Mesendoderm (in vitro differentiated cells): ENCODE data around the gene KLHL26.

ENCODE experiments used
- DNase-seq: peaks from one replicate; pipeline ENCODE4 v3.0.0; 2013
- H2AK5ac ChIP-seq: 2 replicates; pipeline ENCODE4 v1.6.1; 2013; ENCODE audit warnings: low read length, inconsistent platforms
- H2BK120ac ChIP-seq: 2 replicates; pipeline ENCODE4 v1.6.1; 2013; ENCODE audit warnings: low read depth, mild to moderate bottlenecking, low read length, moderate library complexity, mixed read lengths
- H2BK15ac ChIP-seq: replicated peaks from 2 replicates; pipeline ENCODE4 v1.6.1; 2013; ENCODE audit warnings: low read depth, mild to moderate bottlenecking, moderate library complexity
- H2BK5ac ChIP-seq: 2 replicates; pipeline ENCODE4 v1.6.1; 2013; ENCODE audit warnings: low read length, inconsistent platforms
- H3K18ac ChIP-seq: 2 replicates; pipeline ENCODE4 v1.6.1; 2013; ENCODE audit warnings: mild to moderate bottlenecking, low read length, mixed read lengths
- H3K23ac ChIP-seq: one replicate; pipeline ENCODE4 v1.6.1; 2013; ENCODE audit warnings: low read length
- H3K27ac ChIP-seq: 2 replicates; pipeline ENCODE4 v1.5.1; 2013; ENCODE audit warnings: low read depth, mild to moderate bottlenecking, inconsistent platforms, low read length, moderate library complexity
- H3K27me3 ChIP-seq: 2 replicates; pipeline ENCODE4 v1.6.1; 2013; ENCODE audit warnings: low read length, control low read depth, mild to moderate bottlenecking, inconsistent platforms; ENCODE audit not compliant: insufficient read depth, poor library complexity
- H3K36me3 ChIP-seq: 2 replicates; pipeline ENCODE4 v1.6.1; 2013; ENCODE audit warnings: low read length, inconsistent platforms; ENCODE audit not compliant: control insufficient read depth, insufficient read depth
- H3K4ac ChIP-seq: one replicate; pipeline ENCODE4 v1.6.1; 2013; ENCODE audit warnings: low read depth, mild to moderate bottlenecking, low read length, moderate library complexity
- H3K4me1 ChIP-seq: 2 replicates; pipeline ENCODE4 v1.6.1; 2013; ENCODE audit warnings: low read depth, low read length, inconsistent platforms; ENCODE audit not compliant: control insufficient read depth
- H3K4me2 ChIP-seq: 2 replicates; pipeline ENCODE4 v1.6.1; 2013; ENCODE audit warnings: low read length
- H3K4me3 ChIP-seq: 2 replicates; pipeline ENCODE4 v1.5.1; 2013; ENCODE audit warnings: mild to moderate bottlenecking, low read length
- H3K56ac ChIP-seq: one replicate; pipeline ENCODE4 v1.6.1; 2013; ENCODE audit warnings: low read length
- H3K79me1 ChIP-seq: 2 replicates; pipeline ENCODE4 v1.6.1; 2013; ENCODE audit warnings: low read length, inconsistent platforms
- H3K79me2 ChIP-seq: 2 replicates; pipeline ENCODE4 v1.6.1; 2013; ENCODE audit warnings: mild to moderate bottlenecking, low read length; ENCODE audit not compliant: control insufficient read depth, insufficient read depth
- H3K9ac ChIP-seq: 2 replicates; pipeline ENCODE4 v1.6.1; 2013; ENCODE audit warnings: low read length, inconsistent platforms
- H4K5ac ChIP-seq: one replicate; pipeline ENCODE4 v1.6.1; 2013; ENCODE audit warnings: low read length
- H4K8ac ChIP-seq: one replicate; pipeline ENCODE4 v1.6.1; 2013; ENCODE audit warnings: low read depth, mild to moderate bottlenecking, control low read depth, low read length, moderate library complexity
- WGBS: extraction: QIAGEN DNeasy Blood & Tissue Kit; methylation state at CpG from one replicate; pipeline ENCODE4 v1.1.7; 2013; ENCODE audit warnings: low lambda C conversion rate, missing lambda C conversion rate; ENCODE audit not compliant: insufficient coverage; ENCODE audit errors: extremely low coverage; 5-methylcytosine and 5-hydroxymethylcytosine counted together

The KLHL26 gene

GRCh38 chr19:18662972-18663732 lies 26.3 kb downstream of the KLHL26 start:
- H4K5ac ChIP-seq = no peak overlapping the region
- H3K27me3 ChIP-seq = no peaks in the 10 kb centered on the region
- no peaks in the 10 kb centered on the region for H3K79me1 ChIP-seq
- no peaks in the 10 kb centered on the region for H3K4me1 ChIP-seq
- peak overlapping the region; percentile 7 for H3K9ac ChIP-seq
- no peak overlapping the region for H2BK15ac ChIP-seq
- H4K8ac ChIP-seq = no peak overlapping the region
- no peaks in the 10 kb centered on the region for H3K36me3 ChIP-seq
- no peak overlapping the region for H3K27ac ChIP-seq
- H3K4me3 ChIP-seq = no peak overlapping the region
- no peak overlapping the region for H3K18ac ChIP-seq
- DNase-seq = peak; percentile 35
- H2BK120ac ChIP-seq = no peak overlapping the region
- H3K56ac ChIP-seq = peak overlapping the region; percentile 42
- no peaks in the 10 kb centered on the region for H3K79me2 ChIP-seq
- no peak overlapping the region for H3K4ac ChIP-seq
- H2AK5ac ChIP-seq = no peak overlapping the region
- H2BK5ac ChIP-seq = no peak overlapping the region
- no CpG with 5 or more reads among the region's 15 CpGs for WGBS
- H3K4me2 ChIP-seq = no peak overlapping the region
- H3K23ac ChIP-seq = no peak overlapping the region

GRCh38 chr19:18663940-18664530 lies 27.2 kb downstream of the KLHL26 start:
- H3K18ac ChIP-seq = no peak overlapping the region
- H2BK5ac ChIP-seq = no peak overlapping the region
- DNase-seq = no peak
- H2AK5ac ChIP-seq = no peak overlapping the region
- no peak overlapping the region for H3K4me3 ChIP-seq
- no peak overlapping the region for H4K8ac ChIP-seq
- no CpG with 5 or more reads among the region's 14 CpGs for WGBS
- no peak overlapping the region for H3K23ac ChIP-seq
- H2BK15ac ChIP-seq = no peak overlapping the region
- H2BK120ac ChIP-seq = no peak overlapping the region
- no peak overlapping the region for H3K27ac ChIP-seq
- H3K4me2 ChIP-seq = no peak overlapping the region
- H3K4me1 ChIP-seq = no peaks in the 10 kb centered on the region
- no peaks in the 10 kb centered on the region for H3K27me3 ChIP-seq
- no peaks in the 10 kb centered on the region for H3K36me3 ChIP-seq
- H3K9ac ChIP-seq = no peak overlapping the region
- H3K79me2 ChIP-seq = no peaks in the 10 kb centered on the region
- no peaks in the 10 kb centered on the region for H3K79me1 ChIP-seq
- no peak overlapping the region for H3K4ac ChIP-seq
- no peak overlapping the region for H4K5ac ChIP-seq
- no peak overlapping the region for H3K56ac ChIP-seq

- Histone ChIP-seq H3K27ac (no peak overlapping the region), H3K79me2 (no peaks in the 10 kb centered on the region), H3K79me1 (no peaks in the 10 kb centered on the region), H3K9ac (no peak overlapping the region), H2BK5ac (no peak overlapping the region), H3K4me1 (no peaks in the 10 kb centered on the region), H2BK15ac (no peak overlapping the region), H3K36me3 (no peaks in the 10 kb centered on the region), H2BK120ac (no peak overlapping the region), H3K4me3 (no peak overlapping the region), H3K4ac (no peak overlapping the region), H3K56ac (no peak overlapping the region), H3K23ac (no peak overlapping the region), H3K18ac (no peak overlapping the region), H3K4me2 (no peak overlapping the region), H3K27me3 (no peaks in the 10 kb centered on the region), H4K5ac (no peak overlapping the region), H2AK5ac (no peak overlapping the region), H4K8ac (no peak overlapping the region)
- WGBS = no CpG with 5 or more reads among the region's 22 CpGs
- no peak for DNase-seq
Measured at GRCh38 chr19:18665771-18666202, 29.0 kb downstream of the KLHL26 start.

GRCh38 chr19:18666317-18666716 lies 29.5 kb downstream of the KLHL26 start:
- WGBS = no CpG with 5 or more reads among the region's 12 CpGs

GRCh38 chr19:18666784-18667183 lies 30.0 kb downstream of the KLHL26 start:
- no peak for DNase-seq
- WGBS = no CpG with 5 or more reads among the region's 5 CpGs
- H3K4me1 ChIP-seq = no peaks in the 10 kb centered on the region

More at GRCh38 chr19:18666317-18666716, 29.5 kb downstream of the KLHL26 start:
- Histone ChIP-seq H3K23ac (no peak overlapping the region), H2AK5ac (no peak overlapping the region), H3K79me2 (no peaks in the 10 kb centered on the region), H3K4me1 (no peaks in the 10 kb centered on the region), H3K18ac (no peak overlapping the region), H3K79me1 (no peaks in the 10 kb centered on the region), H3K4me2 (no peak overlapping the region), H2BK15ac (no peak overlapping the region), H3K56ac (no peak overlapping the region), H3K4ac (no peak overlapping the region), H3K27me3 (no peaks in the 10 kb centered on the region), H2BK120ac (no peak overlapping the region), H4K8ac (no peak overlapping the region), H3K9ac (no peak overlapping the region), H3K27ac (no peak overlapping the region), H4K5ac (no peak overlapping the region), H3K4me3 (no peak overlapping the region), H3K36me3 (no peaks in the 10 kb centered on the region), H2BK5ac (no peak overlapping the region)
- DNase-seq = no peak

More at GRCh38 chr19:18666784-18667183, 30.0 kb downstream of the KLHL26 start:
- no peaks in the 10 kb centered on the region for H3K36me3 ChIP-seq
- H3K79me2 ChIP-seq = no peaks in the 10 kb centered on the region
- H3K27ac ChIP-seq = no peak overlapping the region
- no peak overlapping the region for H2AK5ac ChIP-seq
- no peak overlapping the region for H3K9ac ChIP-seq
- no peak overlapping the region for H2BK5ac ChIP-seq
- H3K4ac ChIP-seq = no peak overlapping the region
- H3K27me3 ChIP-seq = no peaks in the 10 kb centered on the region
- H3K56ac ChIP-seq = no peak overlapping the region
- no peak overlapping the region for H3K4me3 ChIP-seq
- no peaks in the 10 kb centered on the region for H3K79me1 ChIP-seq
- H3K4me2 ChIP-seq = no peak overlapping the region
- no peak overlapping the region for H3K18ac ChIP-seq
- no peak overlapping the region for H2BK15ac ChIP-seq
- H2BK120ac ChIP-seq = no peak overlapping the region
- H3K23ac ChIP-seq = no peak overlapping the region
- no peak overlapping the region for H4K8ac ChIP-seq
- no peak overlapping the region for H4K5ac ChIP-seq
